Endometrium (tissue), 2 donors: Measurements from ENCODE around the gene HSBP1L1.

Experiments used
- FAIRE-seq: peaks from 2 replicates; lab custom pipeline; 2012; peaks lifted over from hg19 to GRCh38; lab: Jason Lieb, UNC
- donor health status: control.
- donor health status: control.

The HSBP1L1 gene

GRCh38 chr18:79930020-79930642 lies 34.3 kb upstream of the HSBP1L1 start:
- no peak for FAIRE-seq

- no peak for FAIRE-seq
Observed at GRCh38 chr18:79931475-79931874, 33.0 kb upstream of the HSBP1L1 start.

- no peak for FAIRE-seq
Observed at GRCh38 chr18:79932907-79933306, 31.5 kb upstream of the HSBP1L1 start.

- no peak for FAIRE-seq
Observed at GRCh38 chr18:79933765-79934164, 30.7 kb upstream of the HSBP1L1 start.

GRCh38 chr18:79934311-79935097 lies 29.9 kb upstream of the HSBP1L1 start:
- FAIRE-seq = no peak

- no peak for FAIRE-seq
Observed at GRCh38 chr18:79935098-79935480, 29.4 kb upstream of the HSBP1L1 start.

- no peak for FAIRE-seq
Observed at GRCh38 chr18:79935499-79935898, 28.9 kb upstream of the HSBP1L1 start.

GRCh38 chr18:79935925-79936324 lies 28.5 kb upstream of the HSBP1L1 start:
- FAIRE-seq = no peak

- FAIRE-seq = no peak
Observed at GRCh38 chr18:79936641-79937040, 27.8 kb upstream of the HSBP1L1 start.

- no peak for FAIRE-seq
Observed at GRCh38 chr18:79937103-79937860, 27.2 kb upstream of the HSBP1L1 start.

GRCh38 chr18:79938196-79938595 lies 26.2 kb upstream of the HSBP1L1 start:
- FAIRE-seq = no peak

GRCh38 chr18:79939096-79939495 lies 25.3 kb upstream of the HSBP1L1 start:
- FAIRE-seq = no peak

GRCh38 chr18:79940126-79940813 lies 24.2 kb upstream of the HSBP1L1 start:
- no peak for FAIRE-seq

GRCh38 chr18:79940814-79941472 lies 23.5 kb upstream of the HSBP1L1 start:
- FAIRE-seq = no peak

GRCh38 chr18:79941473-79942119 lies 22.8 kb upstream of the HSBP1L1 start:
- no peak for FAIRE-seq

- FAIRE-seq = no peak
Observed at GRCh38 chr18:79942211-79942610, 22.2 kb upstream of the HSBP1L1 start.

GRCh38 chr18:79942786-79943607 lies 21.4 kb upstream of the HSBP1L1 start:
- no peak for FAIRE-seq

- no peak for FAIRE-seq
Observed at GRCh38 chr18:79943608-79944125, 20.8 kb upstream of the HSBP1L1 start.

GRCh38 chr18:79944126-79944731 lies 20.2 kb upstream of the HSBP1L1 start:
- no peak for FAIRE-seq

- FAIRE-seq = no peak
Observed at GRCh38 chr18:79944746-79945117, 19.7 kb upstream of the HSBP1L1 start.
